ENCODE results near the gene GARIN5B.

Gene GARIN5B

DNA sequence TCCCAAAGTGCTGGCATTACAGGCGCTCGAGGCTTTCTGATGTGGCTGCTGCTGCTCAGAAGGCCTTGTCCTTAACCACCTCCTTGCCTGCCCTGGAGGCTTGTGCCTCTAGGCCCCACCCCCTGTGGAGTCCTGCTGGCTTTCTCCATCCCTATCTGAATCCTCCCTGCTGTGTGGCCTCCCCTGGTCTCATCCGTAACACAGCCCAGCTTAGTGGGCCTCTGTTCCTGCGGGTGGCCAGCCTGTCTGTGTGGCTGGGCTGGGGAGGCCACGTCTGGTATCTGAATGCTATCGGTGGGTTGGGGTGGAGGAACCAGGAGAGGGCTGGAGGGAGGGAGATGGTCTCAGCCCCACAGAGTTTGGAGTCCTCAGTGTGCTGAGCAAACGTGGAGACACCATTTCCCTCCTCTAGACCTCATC, 27.4 kb upstream of the GARIN5B start:
- H3K79me1 ChIP-seq (ENCODE audit: low read length) = peaks cover 7% of the 10 kb centered on the region
- H4K91ac ChIP-seq (ENCODE audit: low read depth, low read length) = no peak overlapping the region
- H3K27ac ChIP-seq (ENCODE audit: low read depth, low read length) = no peak overlapping the region
- H3K23ac ChIP-seq (ENCODE audit: low read length) = no peak overlapping the region
- H2BK5ac ChIP-seq (ENCODE audit: low read depth, low read length, poor library complexity) = no peak overlapping the region
- no peak overlapping the region for H2AFZ ChIP-seq (ENCODE audit: insufficient read depth, low read length, poor library complexity)
- H3K4ac ChIP-seq (ENCODE audit: low read depth, low read length) = no peak overlapping the region
- H3K4me2 ChIP-seq (ENCODE audit: low read length) = no peak overlapping the region
- H4K8ac ChIP-seq (ENCODE audit: low read depth, low read length) = no peak overlapping the region
- no peaks in the 10 kb centered on the region for H3K9me3 ChIP-seq (ENCODE audit: insufficient read depth, low read depth, low read length)
- H2BK120ac ChIP-seq (ENCODE audit: insufficient read depth, low read length, poor library complexity) = no peak overlapping the region
- DNase-seq = no peak
- no peak overlapping the region for H2BK12ac ChIP-seq (ENCODE audit: low read length)
- H2AK5ac ChIP-seq (ENCODE audit: low read length) = no peak overlapping the region
- H3K18ac ChIP-seq (ENCODE audit: low read length) = no peak overlapping the region
- WGBS (ENCODE audit: extremely low coverage, insufficient coverage, insufficient read length) = no CpG with 5 or more reads among the region's 7 CpGs
- H3K4me3 ChIP-seq (ENCODE audit: low read depth, low read length) = no peak overlapping the region
- peaks cover 46 to 47% of the 10 kb centered on the region in 2 experiments for H3K36me3 ChIP-seq (ENCODE audit: control insufficient read depth in 1 of 2, insufficient read depth in 2 of 2, low read length in 2 of 2)
- no peak overlapping the region for H3K14ac ChIP-seq (ENCODE audit: low read length)
- no peaks in the 10 kb centered on the region for H3K27me3 ChIP-seq (ENCODE audit: insufficient read depth, low read length)
- peak overlapping the region; percentile 17 for H4K12ac ChIP-seq (ENCODE audit: low read depth, low read length)
- H3K79me2 ChIP-seq (ENCODE audit: control insufficient read depth, insufficient read depth, low read length, poor library complexity) = peaks cover 24% of the 10 kb centered on the region
- H3K4me1 ChIP-seq (ENCODE audit: control insufficient read depth in 1 of 2, insufficient read depth in 2 of 2, low read length in 2 of 2) = peaks cover 23 to 30% of the 10 kb centered on the region in 2 experiments
- H3K9ac ChIP-seq (ENCODE audit: low read length) = no peak overlapping the region

DNA sequence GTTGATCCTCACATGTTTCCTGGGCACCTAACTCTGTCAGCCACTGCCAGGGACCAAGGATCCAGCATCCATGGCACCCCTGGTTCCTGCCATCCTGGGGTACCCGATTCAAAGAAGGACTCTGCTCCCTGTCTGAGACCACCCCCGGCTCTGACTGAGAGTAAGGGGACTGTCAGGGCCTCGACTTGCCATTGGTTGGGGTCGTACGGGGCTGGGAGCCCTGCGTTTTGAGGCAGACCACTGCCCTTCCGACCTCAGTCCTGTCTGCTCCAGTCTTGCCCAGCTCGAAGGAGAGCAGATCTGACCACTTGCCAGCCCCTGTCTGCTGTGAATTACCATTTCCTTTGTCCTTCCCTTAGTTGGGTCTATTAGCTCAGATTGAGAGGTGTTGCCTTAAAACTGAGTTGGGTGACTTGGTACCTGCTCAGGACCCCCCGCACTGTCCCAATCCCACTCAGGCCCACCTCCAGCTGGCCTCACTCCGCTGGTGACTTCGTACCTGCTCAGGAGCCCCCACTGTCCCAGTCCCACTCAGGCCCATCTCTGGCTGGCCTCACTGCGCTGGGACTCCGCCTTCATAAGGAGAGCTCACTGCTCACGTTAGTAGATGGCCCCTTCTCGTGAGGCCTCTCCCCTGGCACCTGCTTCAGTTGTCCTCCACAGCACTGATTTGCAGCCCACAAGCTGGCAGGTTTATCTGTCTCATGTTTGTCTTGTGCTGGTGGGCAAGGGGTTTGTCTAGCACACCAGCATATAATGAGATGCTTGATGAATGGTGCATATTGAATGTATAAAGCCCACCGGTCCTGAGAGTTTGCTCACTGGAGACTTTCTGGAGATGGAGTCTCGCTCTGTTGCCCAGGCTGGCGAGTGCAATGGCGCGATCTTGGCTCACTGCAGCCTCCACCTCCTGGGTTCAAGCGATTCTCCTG, 26.6 kb upstream of the GARIN5B start:
- no peak overlapping the region for H3K4ac ChIP-seq (ENCODE audit: low read depth, low read length)
- H3K4me1 ChIP-seq (ENCODE audit: control insufficient read depth in 1 of 2, insufficient read depth in 2 of 2, low read length in 2 of 2) = peaks cover 27 to 34% of the 10 kb centered on the region in 2 experiments
- no peak overlapping the region for H3K4me2 ChIP-seq (ENCODE audit: low read length)
- H2AK5ac ChIP-seq (ENCODE audit: low read length) = no peak overlapping the region
- H3K4me3 ChIP-seq (ENCODE audit: low read depth, low read length) = no peak overlapping the region
- no CpG with 5 or more reads among the region's 21 CpGs for WGBS (ENCODE audit: extremely low coverage, insufficient coverage, insufficient read length)
- H4K8ac ChIP-seq (ENCODE audit: low read depth, low read length) = no peak overlapping the region
- H3K9me3 ChIP-seq (ENCODE audit: insufficient read depth, low read depth, low read length) = no peaks in the 10 kb centered on the region
- no peak overlapping the region for H2BK5ac ChIP-seq (ENCODE audit: low read depth, low read length, poor library complexity)
- no peak overlapping the region for H2AFZ ChIP-seq (ENCODE audit: insufficient read depth, low read length, poor library complexity)
- H4K91ac ChIP-seq (ENCODE audit: low read depth, low read length) = no peak overlapping the region
- peaks cover 24% of the 10 kb centered on the region for H3K79me2 ChIP-seq (ENCODE audit: control insufficient read depth, insufficient read depth, low read length, poor library complexity)
- peaks cover 46 to 47% of the 10 kb centered on the region in 2 experiments for H3K36me3 ChIP-seq (ENCODE audit: control insufficient read depth in 1 of 2, insufficient read depth in 2 of 2, low read length in 2 of 2)
- H3K27ac ChIP-seq (ENCODE audit: low read depth, low read length) = no peak overlapping the region
- no peak overlapping the region for H3K23ac ChIP-seq (ENCODE audit: low read length)
- no peak overlapping the region for H4K12ac ChIP-seq (ENCODE audit: low read depth, low read length)
- no peak overlapping the region for H2BK12ac ChIP-seq (ENCODE audit: low read length)
- no peak overlapping the region for H3K9ac ChIP-seq (ENCODE audit: low read length)
- H3K14ac ChIP-seq (ENCODE audit: low read length) = no peak overlapping the region
- H3K79me1 ChIP-seq (ENCODE audit: low read length) = peaks cover 9% of the 10 kb centered on the region
- no peaks in the 10 kb centered on the region for H3K27me3 ChIP-seq (ENCODE audit: insufficient read depth, low read length)
- DNase-seq = no peak
- no peak overlapping the region for H3K18ac ChIP-seq (ENCODE audit: low read length)
- no peak overlapping the region for H2BK120ac ChIP-seq (ENCODE audit: insufficient read depth, low read length, poor library complexity)

- Histone ChIP-seq H3K4me2 (ENCODE audit: low read length) (peak overlapping the region; percentile 83), H3K27me3 (ENCODE audit: insufficient read depth, low read length) (no peaks in the 10 kb centered on the region), H4K8ac (ENCODE audit: low read depth, low read length) (no peak overlapping the region), H2BK120ac (ENCODE audit: insufficient read depth, low read length, poor library complexity) (no peak overlapping the region), H3K18ac (ENCODE audit: low read length) (peak overlapping the region; percentile 9), H4K91ac (ENCODE audit: low read depth, low read length) (no peak overlapping the region), H3K79me2 (ENCODE audit: control insufficient read depth, insufficient read depth, low read length, poor library complexity) (peaks cover 28% of the 10 kb centered on the region), H2AFZ (ENCODE audit: insufficient read depth, low read length, poor library complexity) (no peak overlapping the region), H3K4me1 (ENCODE audit: control insufficient read depth in 1 of 2, insufficient read depth in 2 of 2, low read length in 2 of 2) (peaks cover 37 to 44% of the 10 kb centered on the region in 2 experiments), H3K79me1 (ENCODE audit: low read length) (peaks cover 16% of the 10 kb centered on the region), H3K9me3 (ENCODE audit: insufficient read depth, low read depth, low read length) (no peaks in the 10 kb centered on the region), H3K23ac (ENCODE audit: low read length) (no peak overlapping the region), H4K12ac (ENCODE audit: low read depth, low read length) (no peak overlapping the region), H2AK5ac (ENCODE audit: low read length) (no peak overlapping the region), H2BK5ac (ENCODE audit: low read depth, low read length, poor library complexity) (no peak overlapping the region), H3K4ac (ENCODE audit: low read depth, low read length) (peak overlapping the region; percentile 38), H3K9ac (ENCODE audit: low read length) (peak overlapping the region; percentile 50), H3K4me3 (ENCODE audit: low read depth, low read length) (peak overlapping the region; percentile 35), H3K14ac (ENCODE audit: low read length) (no peak overlapping the region), H3K36me3 (ENCODE audit: control insufficient read depth in 1 of 2, insufficient read depth in 2 of 2, low read length in 2 of 2) (peaks cover 46 to 47% of the 10 kb centered on the region in 2 experiments), H3K27ac (ENCODE audit: low read depth, low read length) (no peak overlapping the region), H2BK12ac (ENCODE audit: low read length) (no peak overlapping the region)
- DNase-seq = no peak
- no CpG with 5 or more reads among the region's 24 CpGs for WGBS (ENCODE audit: extremely low coverage, insufficient coverage, insufficient read length)
Measured at GRCh38 chr19:55387736-55388497, 24.9 kb upstream of the GARIN5B start.

DNA sequence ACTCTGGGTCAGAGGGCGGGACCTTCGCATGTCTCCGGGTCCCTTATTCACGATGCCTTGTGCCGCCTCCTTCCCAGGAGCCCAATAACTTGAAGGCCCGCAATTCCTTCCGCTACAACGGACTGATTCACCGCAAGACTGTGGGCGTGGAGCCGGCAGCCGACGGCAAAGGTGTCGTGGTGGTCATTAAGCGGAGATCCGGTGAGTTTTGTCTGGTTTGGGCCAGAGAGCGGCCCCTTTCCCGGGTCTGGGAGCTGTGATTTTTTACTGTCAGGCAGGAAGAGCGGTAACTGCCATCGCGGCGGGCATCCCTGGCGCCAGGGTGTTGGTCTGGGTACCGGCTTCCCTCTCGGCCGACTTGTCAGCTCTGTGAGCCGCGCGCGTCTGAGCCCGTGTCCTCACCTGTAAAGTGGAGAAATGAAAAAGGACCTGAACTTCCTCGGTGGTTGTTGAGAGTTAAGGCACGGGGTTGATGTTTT, 23.5 kb upstream of the GARIN5B start:
- Histone ChIP-seq H3K4me3 (ENCODE audit: low read depth, low read length) (peak overlapping the region; percentile 93), H3K36me3 (ENCODE audit: control insufficient read depth in 1 of 2, insufficient read depth in 2 of 2, low read length in 2 of 2) (peaks cover 46 to 47% of the 10 kb centered on the region in 2 experiments), H4K12ac (ENCODE audit: low read depth, low read length) (no peak overlapping the region), H3K27me3 (ENCODE audit: insufficient read depth, low read length) (no peaks in the 10 kb centered on the region), H2AK5ac (ENCODE audit: low read length) (peak overlapping the region; percentile 77), H4K8ac (ENCODE audit: low read depth, low read length) (no peak overlapping the region), H3K27ac (ENCODE audit: low read depth, low read length) (peak overlapping the region; percentile 4), H3K79me1 (ENCODE audit: low read length) (peaks cover 16% of the 10 kb centered on the region), H3K4me1 (ENCODE audit: control insufficient read depth in 1 of 2, insufficient read depth in 2 of 2, low read length in 2 of 2) (peaks cover 37% of the 10 kb centered on the region in 2 experiments), H3K4me2 (ENCODE audit: low read length) (peak overlapping the region; percentile 83), H2BK12ac (ENCODE audit: low read length) (no peak overlapping the region), H3K23ac (ENCODE audit: low read length) (no peak overlapping the region), H2BK120ac (ENCODE audit: insufficient read depth, low read length, poor library complexity) (peak overlapping the region; percentile 37), H3K4ac (ENCODE audit: low read depth, low read length) (peak overlapping the region; percentile 98), H3K14ac (ENCODE audit: low read length) (peak overlapping the region; percentile 94), H3K9me3 (ENCODE audit: insufficient read depth, low read depth, low read length) (no peaks in the 10 kb centered on the region), H2BK5ac (ENCODE audit: low read depth, low read length, poor library complexity) (no peak overlapping the region), H2AFZ (ENCODE audit: insufficient read depth, low read length, poor library complexity) (no peak overlapping the region), H4K91ac (ENCODE audit: low read depth, low read length) (peak overlapping the region; percentile 15), H3K79me2 (ENCODE audit: control insufficient read depth, insufficient read depth, low read length, poor library complexity) (peaks cover 28% of the 10 kb centered on the region), H3K9ac (ENCODE audit: low read length) (peak overlapping the region; percentile 84), H3K18ac (ENCODE audit: low read length) (peak overlapping the region; percentile 94)
- peak; percentile 67 to 71 for DNase-seq
- no CpG with 5 or more reads among the region's 33 CpGs for WGBS (ENCODE audit: extremely low coverage, insufficient coverage, insufficient read length)
